ENCODE results near the gene SLC35G3. TPM values are rescaled to one million over a fixed set of nuclear protein-coding genes. Genes with fewer than 3 reads are reported as not detected.

SLC35G3 gene
- total and polyA plus RNA-seq, 5 donors from 2014 or later = 0.08 to 0.19 (median 0.13) TPM; not detected in 1

DNA sequence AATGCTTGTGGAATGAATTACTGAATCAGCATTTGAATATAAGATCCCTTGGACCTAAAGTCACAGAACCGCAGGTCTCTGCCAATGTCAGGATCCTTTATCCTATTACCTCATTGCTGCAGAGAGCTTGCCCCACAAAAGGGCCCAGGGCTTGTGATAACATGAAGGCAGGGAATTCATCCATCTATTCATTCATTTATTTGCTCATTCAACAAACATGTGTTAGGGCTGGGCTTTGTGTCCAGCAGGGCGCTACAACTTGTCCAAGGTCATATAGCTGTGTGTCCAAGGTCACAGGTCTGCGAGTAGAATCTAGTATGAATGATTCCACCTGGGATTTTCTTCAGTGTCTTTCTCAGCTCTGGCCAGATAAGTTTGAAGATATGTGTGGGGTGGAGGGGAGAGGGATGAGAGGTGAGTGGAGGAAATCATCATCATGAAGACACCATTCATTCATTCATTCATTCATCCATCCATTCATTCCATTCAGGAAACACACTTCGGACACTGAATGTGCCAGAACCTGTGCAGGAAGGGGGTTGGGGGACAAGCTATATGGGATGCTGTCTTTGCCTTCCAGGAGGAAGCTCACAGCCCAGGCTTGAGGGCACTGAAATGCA lies 47.9 kb downstream of the SLC35G3 start:
- no peak for ATAC-seq (ENCODE audit: low read depth in 2 of 2)
- no peak overlapping the region for H3K4me3 Mint-ChIP-seq
- no peak for DNase-seq

DNA sequence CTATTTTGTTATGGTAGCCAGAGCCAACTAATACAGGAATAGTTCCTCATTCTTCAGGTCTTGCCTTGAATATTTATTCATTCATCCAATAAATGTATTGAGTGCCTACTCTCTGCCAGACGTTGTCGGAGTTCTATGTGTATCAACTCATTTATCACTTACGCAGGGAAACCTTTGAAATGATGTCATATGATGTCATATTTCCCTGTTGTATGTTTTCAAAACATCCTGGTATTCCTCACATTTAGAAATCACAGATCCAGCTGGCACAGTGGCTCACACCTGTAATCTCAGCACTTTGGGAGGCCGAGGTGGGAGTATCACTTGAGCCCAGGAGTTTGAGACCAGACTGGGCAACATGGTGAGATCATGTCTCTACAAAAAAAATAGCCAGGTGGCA lies 49.4 kb downstream of the SLC35G3 start:
- no peak overlapping the region for H3K27ac Mint-ChIP-seq
- no peaks in the 10 kb centered on the region for H3K36me3 Mint-ChIP-seq
- H3K36me3 ChIP-seq (ENCODE audit: control insufficient read depth, insufficient read depth, low read length) = peaks cover under 1% of the 10 kb centered on the region
- H3K4me3 ChIP-seq (ENCODE audit: low read depth, low read length) = no peak overlapping the region
- peaks cover 0 to 2% (median 0%) of the 10 kb centered on the region in 7 donors for H3K9me3 Mint-ChIP-seq
- DNase-seq (no peak), ATAC-seq (ENCODE audit: low read depth in 2 of 2) (no peak)
- peaks cover 23% of the 10 kb centered on the region for H3K4me1 ChIP-seq (ENCODE audit: control insufficient read depth, insufficient read depth, low read length, poor library complexity, severe bottlenecking)
- H3K4me3 Mint-ChIP-seq = peak overlapping the region in 1 of 4 donors; percentile 41
- H3K4me1 Mint-ChIP-seq = peaks cover 0 to 25% (median 12%) of the 10 kb centered on the region in 4 donors
- H3K27me3 ChIP-seq (ENCODE audit: control insufficient read depth, insufficient read depth, low read length) = no peaks in the 10 kb centered on the region
- no peaks in the 10 kb centered on the region for H3K27me3 Mint-ChIP-seq
- no peaks in the 10 kb centered on the region for H3K9me3 ChIP-seq (ENCODE audit: control insufficient read depth in 2 of 2, low read length in 2 of 2)
- no peak overlapping the region for H3K27ac ChIP-seq (ENCODE audit: insufficient read depth, low read length, poor library complexity, severe bottlenecking)

More for the DNA sequence above, 47.9 kb downstream of the SLC35G3 start:
- Histone ChIP-seq H3K27ac (ENCODE audit: insufficient read depth, low read length, poor library complexity, severe bottlenecking) (no peak overlapping the region), H3K9me3 (ENCODE audit: control insufficient read depth in 2 of 2, low read length in 2 of 2) (no peaks in the 10 kb centered on the region), H3K4me3 (ENCODE audit: low read depth, low read length) (no peak overlapping the region), H3K4me1 (ENCODE audit: control insufficient read depth, insufficient read depth, low read length, poor library complexity, severe bottlenecking) (peaks cover 9% of the 10 kb centered on the region), H3K36me3 (ENCODE audit: control insufficient read depth, insufficient read depth, low read length) (no peaks in the 10 kb centered on the region), H3K27me3 (ENCODE audit: control insufficient read depth, insufficient read depth, low read length) (no peaks in the 10 kb centered on the region)
- Mint-ChIP-seq H3K27me3 (no peaks in the 10 kb centered on the region), H3K36me3 (no peaks in the 10 kb centered on the region), H3K4me1 (peaks cover 0 to 15% (median 6%) of the 10 kb centered on the region in 4 donors), H3K9me3 (peaks cover 0 to 2% (median 0%) of the 10 kb centered on the region in 7 donors), H3K27ac (no peak overlapping the region)

Other genes with a start within 250 kb of the SLC35G3 start
- 2.7 TPM for gene CCT6B, start 232.9 kb downstream of the SLC35G3 start, total RNA-seq
- 1 to 10 TPM; 1.3 to 4.2 (median 1.7) TPM for gene CCT6B, start 232.9 kb downstream of the SLC35G3 start, polyA plus RNA-seq
- 36.4 TPM for gene ZNF830, start 232.9 kb downstream of the SLC35G3 start, total RNA-seq
- gene ZNF830, start 232.9 kb downstream of the SLC35G3 start, polyA plus RNA-seq = 10 to 100 TPM; 15.8 to 28.6 (median 21.0) TPM
- gene LIG3, start 213.9 kb downstream of the SLC35G3 start, total RNA-seq = 39.1 TPM
- gene LIG3, start 213.9 kb downstream of the SLC35G3 start, polyA plus RNA-seq = 10 to 100 TPM in 3 of 4 donors, 1 to 10 TPM in 1; 9.5 to 11.4 (median 10.5) TPM
- gene RFFL, start 130.7 kb downstream of the SLC35G3 start, total RNA-seq = 118 TPM
- 100 to 1,000 TPM in 1 of 4 donors, 10 to 100 TPM in 3; 69.8 to 128 (median 79.3) TPM for gene RFFL, start 130.7 kb downstream of the SLC35G3 start, polyA plus RNA-seq
- gene RAD51D, start 74.5 kb downstream of the SLC35G3 start, total RNA-seq = 11.7 TPM
- gene RAD51D, start 74.5 kb downstream of the SLC35G3 start, polyA plus RNA-seq = 10 to 100 TPM in 2 of 4 donors, 1 to 10 TPM in 2; 7.0 to 11.5 (median 10.3) TPM
- not detected for gene FNDC8, start 72.8 kb downstream of the SLC35G3 start, total RNA-seq
- not detected for gene FNDC8, start 72.8 kb downstream of the SLC35G3 start, polyA plus RNA-seq
- gene NLE1, start 52.1 kb downstream of the SLC35G3 start, total RNA-seq = 9.8 TPM
- gene NLE1, start 52.1 kb downstream of the SLC35G3 start, polyA plus RNA-seq = 1 to 10 TPM; 3.1 to 5.3 (median 3.8) TPM
- 0.44 TPM for gene UNC45B, start 46.6 kb downstream of the SLC35G3 start, total RNA-seq
- under 1 TPM; 0.29 to 0.63 (median 0.43) TPM for gene UNC45B, start 46.6 kb downstream of the SLC35G3 start, polyA plus RNA-seq
- gene SLFN5, start 48.7 kb upstream of the SLC35G3 start, total RNA-seq = 221 TPM
- 100 to 1,000 TPM; 122 to 219 (median 162) TPM for gene SLFN5, start 48.7 kb upstream of the SLC35G3 start, polyA plus RNA-seq
- 61.9 TPM for gene SLFN11, start 179.2 kb upstream of the SLC35G3 start, total RNA-seq
- gene SLFN11, start 179.2 kb upstream of the SLC35G3 start, polyA plus RNA-seq = 10 to 100 TPM; 10.1 to 18.0 (median 11.2) TPM
- 7.0 TPM for gene SLFN12, start 238.1 kb upstream of the SLC35G3 start, total RNA-seq
- gene SLFN12, start 238.1 kb upstream of the SLC35G3 start, polyA plus RNA-seq = 1 to 10 TPM; 2.6 to 3.6 (median 2.9) TPM